Caco-2 (cell line): ENCODE measurements around the gene GALNS. TPM values are rescaled to one million over a fixed set of nuclear protein-coding genes. Genes with fewer than 3 reads are reported as not detected.

Source experiments
- BruUV-seq: library from RNA; stranded (reverse); fragments of 400-500 nt; replicated peaks from 2 replicates; lab custom pipeline; 2021; lab: Mats Ljungman, UMichigan
- CTCF ChIA-PET: fragments of 300-600 bp; sonication (Branson Sonifier 250); formaldehyde crosslinking; loops from one replicate; lab custom pipeline; 2022; ENCODE audit warnings: antibody characterized with exemption; lab: Charles Lee
- POLR2A ChIA-PET: fragments of 300-600 bp; sonication (Branson Sonifier 250); formaldehyde crosslinking; loops from one replicate; lab custom pipeline; 2022; ENCODE audit warnings: antibody characterized with exemption; lab: Charles Lee
- DNase-seq, 2 experiments: peaks; one replicate each; pipeline versions ENCODE4 v3.0.0 to v3.0.0-alpha.2; 2020 to 2022
- H3K27me3 ChIP-seq: replicated peaks from 2 replicates; pipeline ENCODE4 v1.6.0; 2011; ENCODE audit warnings: low read length; ENCODE audit not compliant: control insufficient read depth, insufficient read depth
- H3K36me3 ChIP-seq: 2 replicates; pipeline ENCODE4 v1.5.1; 2011; ENCODE audit warnings: low read length; ENCODE audit not compliant: control insufficient read depth, insufficient read depth
- H3K4me1 ChIP-seq: fragments of 250-450 bp; sonication (Bioruptor Pico); 2 replicates; pipeline ENCODE4 v1.5.1; 2020; ENCODE audit warnings: mild to moderate bottlenecking
- H3K4me3 ChIP-seq: 2 replicates; pipeline ENCODE4 v1.5.1; 2011; ENCODE audit warnings: low read depth, mild to moderate bottlenecking, control low read depth, low read length
- H3K9me3 ChIP-seq: fragments of 250-450 bp; sonication (Bioruptor Pico); 2 replicates; pipeline ENCODE4 v1.5.1; 2020; ENCODE audit warnings: mild to moderate bottlenecking, moderate library complexity
- H3K27ac Mint-ChIP-seq: one replicate; pipeline ENCODE4 v1.8.0; 2022; ENCODE audit warnings: mixed read lengths; ENCODE audit not compliant: unreplicated experiment
- H3K27me3 Mint-ChIP-seq: one replicate; pipeline ENCODE4 v1.8.0; 2022; ENCODE audit warnings: mixed read lengths; ENCODE audit not compliant: insufficient read depth, unreplicated experiment
- H3K36me3 Mint-ChIP-seq: one replicate; pipeline ENCODE4 v1.8.0; 2022; ENCODE audit warnings: mild to moderate bottlenecking, mixed read lengths; ENCODE audit not compliant: insufficient read depth, unreplicated experiment
- H3K4me1 Mint-ChIP-seq: one replicate; pipeline ENCODE4 v1.8.0; 2022; ENCODE audit warnings: low read depth, mixed read lengths; ENCODE audit not compliant: unreplicated experiment
- H3K4me3 Mint-ChIP-seq: one replicate; pipeline ENCODE4 v1.8.0; 2022; ENCODE audit warnings: mild to moderate bottlenecking, moderate library complexity, mixed read lengths; ENCODE audit not compliant: unreplicated experiment
- H3K9me3 Mint-ChIP-seq: one replicate; pipeline ENCODE4 v1.8.0; 2022; ENCODE audit warnings: mixed read lengths; ENCODE audit not compliant: unreplicated experiment
- CTCF ChIP-seq, 2 experiments: fragments of 200-600 bp in 1 of 2; IDR thresholded peaks; 1 replicate in 1 of 2; 2 replicates in 1 of 2; pipeline versions ENCODE4 v1.5.1 to v1.8.0; 2011 to 2022; ENCODE audit warnings: antibody characterized with exemption in 1 of 2, control low read depth in 1 of 2, inconsistent platforms in 1 of 2, low read depth in 1 of 2, low read length in 1 of 2, mild to moderate bottlenecking in 1 of 2, moderate library complexity in 1 of 2; ENCODE audit not compliant: insufficient read depth in 1 of 2, severe bottlenecking in 1 of 2, unreplicated experiment in 1 of 2
- intact Hi-C: fragments of 100-400 bp; cut with micrococcal nuclease; formaldehyde crosslinking; loops from one replicate; pipeline ENCODE4 v1.10.0; 2022; ENCODE audit not compliant: unreplicated experiment
- total RNA-seq: library from RNA; stranded (reverse); gene quantifications from 2 replicates; pipeline ENCODE4 v1.2.3, GENCODE V29; 2022

GALNS gene
- total RNA-seq, 1 experiment from 2014 or later, result 57.8 TPM

GRCh38 chr16:88883946-88884345 is 27.2 kb upstream of the GALNS start:
- no peaks in the 10 kb centered on the region for H3K9me3 Mint-ChIP-seq
- H3K4me1 Mint-ChIP-seq, result no peaks in the 10 kb centered on the region
- ChIA-PET CTCF (no interaction called here), POLR2A (no interaction called here)
- intact Hi-C loops, result no loop called here
- no peak for TF ChIP-seq CTCF (IDR thresholded peaks at IDR 0.05; ENCODE audit: insufficient read depth in 1 of 2, low read depth in 1 of 2, low read length in 1 of 2, severe bottlenecking in 1 of 2, unreplicated experiment in 1 of 2)
- H3K27ac Mint-ChIP-seq, result no peak overlapping the region
- H3K4me3 ChIP-seq, result no peak overlapping the region
- H3K27me3 ChIP-seq, result no peaks in the 10 kb centered on the region
- H3K4me1 ChIP-seq, result peaks cover 18% of the 10 kb centered on the region
- H3K4me3 Mint-ChIP-seq, result no peak overlapping the region
- H3K9me3 ChIP-seq, result no peaks in the 10 kb centered on the region
- no peaks in the 10 kb centered on the region for H3K27me3 Mint-ChIP-seq
- no peak for DNase-seq
- H3K36me3 ChIP-seq, result no peaks in the 10 kb centered on the region
- H3K36me3 Mint-ChIP-seq, result no peaks in the 10 kb centered on the region
- no TSS peak for BruUV-seq

- peaks cover 18% of the 10 kb centered on the region for H3K4me1 ChIP-seq
- H3K4me3 Mint-ChIP-seq, result no peak overlapping the region
- H3K27ac Mint-ChIP-seq, result no peak overlapping the region
- no peaks in the 10 kb centered on the region for H3K36me3 Mint-ChIP-seq
- intact Hi-C loops, result no loop called here
- H3K9me3 Mint-ChIP-seq, result no peaks in the 10 kb centered on the region
- no peaks in the 10 kb centered on the region for H3K36me3 ChIP-seq
- CTCF ChIA-PET, result no interaction called here
- BruUV-seq, result no TSS peak
- no peaks in the 10 kb centered on the region for H3K27me3 ChIP-seq
- H3K9me3 ChIP-seq, result no peaks in the 10 kb centered on the region
- POLR2A ChIA-PET, result no interaction called here
- no peaks in the 10 kb centered on the region for H3K27me3 Mint-ChIP-seq
- no peak for TF ChIP-seq CTCF (IDR thresholded peaks at IDR 0.05; ENCODE audit: insufficient read depth in 1 of 2, low read depth in 1 of 2, low read length in 1 of 2, severe bottlenecking in 1 of 2, unreplicated experiment in 1 of 2)
- no peaks in the 10 kb centered on the region for H3K4me1 Mint-ChIP-seq
- H3K4me3 ChIP-seq, result no peak overlapping the region
- no peak for DNase-seq
Observed at GRCh38 chr16:88883117-88883895, 26.6 kb upstream of the GALNS start.

- Mint-ChIP-seq H3K9me3 (no peaks in the 10 kb centered on the region), H3K4me3 (no peak overlapping the region), H3K27me3 (peaks cover 3% of the 10 kb centered on the region), H3K27ac (no peak overlapping the region), H3K4me1 (no peaks in the 10 kb centered on the region), H3K36me3 (no peaks in the 10 kb centered on the region)
- BruUV-seq, result no TSS peak
- no peak for TF ChIP-seq CTCF (IDR thresholded peaks at IDR 0.05; ENCODE audit: insufficient read depth in 1 of 2, low read depth in 1 of 2, low read length in 1 of 2, severe bottlenecking in 1 of 2, unreplicated experiment in 1 of 2)
- CTCF ChIA-PET, result no interaction called here
- intact Hi-C loops, result no loop called here
- Histone ChIP-seq H3K9me3 (no peaks in the 10 kb centered on the region), H3K27me3 (no peaks in the 10 kb centered on the region; the same call in 1 of the 2 replicates), H3K4me1 (peaks cover 18% of the 10 kb centered on the region), H3K4me3 (no peak overlapping the region), H3K36me3 (no peaks in the 10 kb centered on the region)
- DNase-seq, result peak in 1 of 2 experiments; percentile 63
- POLR2A ChIA-PET, result no interaction called here
Observed at GRCh38 chr16:88882358-88883030, 25.7 kb upstream of the GALNS start.
